Activated gamma-delta T cell treated with Interleukin-2 at 50 U/mL for 16 hours (primary cell): Measurements from ENCODE around the gene APLP2.
A peak's percentile ranks its signal among the peaks of the same experiment; 100 is the strongest.
"Not testable (repeated sequence)": the region's sequence is repeated elsewhere in the genome, so short reads cannot be mapped to it uniquely, and the experiment has no call there.

Experiments
- DNase-seq: peaks from one replicate; pipeline ENCODE4 v3.0.0-alpha.2; 2020

Gene APLP2

DNA sequence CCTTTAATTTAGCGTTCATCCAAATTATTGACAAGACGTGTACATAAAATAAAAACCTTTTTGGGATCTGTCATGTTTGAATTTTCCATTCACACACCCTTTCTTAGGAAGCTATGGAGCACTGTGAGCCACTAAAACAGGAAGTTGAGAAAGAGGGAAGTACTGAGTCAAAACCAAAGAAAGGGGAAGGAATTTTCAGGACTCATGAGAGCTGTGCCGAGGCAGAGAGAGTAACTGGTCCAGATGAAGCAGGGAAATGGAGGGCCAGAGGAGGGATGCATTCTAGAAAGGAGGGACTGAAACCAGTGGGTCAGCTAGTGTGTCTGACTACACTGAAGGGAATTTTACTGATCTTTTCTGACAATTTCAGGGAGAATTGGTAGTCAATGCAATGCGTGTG, 24.9 kb downstream of the APLP2 start:
- DNase-seq, result no peak

DNA sequence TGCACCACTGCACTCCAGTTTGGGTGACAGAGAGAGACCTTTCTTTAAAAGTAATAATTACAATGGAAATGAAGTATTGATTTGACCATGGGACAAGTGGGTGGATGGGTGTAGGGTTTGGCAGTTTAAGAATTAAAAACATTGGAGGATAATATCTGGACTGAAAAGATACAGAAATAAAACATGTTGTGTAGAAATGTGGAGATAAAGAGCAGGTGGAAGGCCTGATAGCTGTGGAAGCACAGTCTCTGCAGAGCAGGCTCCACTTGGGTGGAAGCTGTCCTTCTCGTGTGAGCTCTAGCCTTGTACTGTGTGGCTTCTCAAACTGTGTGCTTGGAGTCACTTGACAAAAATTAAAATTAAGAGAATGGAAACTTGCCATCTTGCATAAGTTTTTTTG, 25.6 kb downstream of the APLP2 start:
- DNase-seq, result no peak

DNA sequence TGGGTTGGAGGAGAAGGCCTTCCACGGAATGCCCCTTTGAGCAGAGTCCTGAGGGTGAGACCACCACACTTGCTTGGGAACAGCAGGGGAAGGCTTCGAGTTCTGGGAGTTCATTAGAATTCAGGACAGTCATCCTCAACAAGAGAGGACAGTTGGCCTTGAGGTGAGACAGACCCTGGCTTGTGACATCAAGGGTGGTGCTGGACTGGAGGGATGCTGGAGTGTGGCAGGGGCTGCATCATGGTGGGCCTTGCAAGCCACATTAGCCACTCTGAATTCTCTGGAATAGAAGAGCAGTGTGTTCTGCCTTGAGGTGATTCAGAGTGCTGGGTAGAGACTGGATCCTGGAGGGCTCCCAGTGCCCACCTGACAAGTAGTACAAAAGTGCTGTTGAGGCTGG, 26.3 kb downstream of the APLP2 start:
- no peak for DNase-seq

DNA sequence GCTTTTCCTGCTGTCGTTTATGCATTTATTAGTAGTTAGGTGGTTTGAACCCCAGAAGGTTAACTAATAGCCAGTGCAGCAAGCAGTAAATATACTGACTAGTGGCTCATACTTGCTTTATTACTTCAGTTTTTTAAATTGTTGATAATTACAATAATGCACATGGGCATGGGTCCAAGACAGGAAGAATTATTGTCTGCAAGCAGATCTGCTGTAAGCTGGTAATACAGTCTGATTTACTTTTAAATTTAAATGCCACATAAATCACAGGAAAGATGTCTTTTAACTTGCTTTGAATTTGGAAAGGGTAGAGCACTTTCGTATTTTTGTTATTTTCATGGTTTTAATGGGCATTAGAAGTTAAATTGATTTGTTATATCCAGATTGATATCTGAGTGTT, 27.1 kb downstream of the APLP2 start:
- no peak for DNase-seq

DNA sequence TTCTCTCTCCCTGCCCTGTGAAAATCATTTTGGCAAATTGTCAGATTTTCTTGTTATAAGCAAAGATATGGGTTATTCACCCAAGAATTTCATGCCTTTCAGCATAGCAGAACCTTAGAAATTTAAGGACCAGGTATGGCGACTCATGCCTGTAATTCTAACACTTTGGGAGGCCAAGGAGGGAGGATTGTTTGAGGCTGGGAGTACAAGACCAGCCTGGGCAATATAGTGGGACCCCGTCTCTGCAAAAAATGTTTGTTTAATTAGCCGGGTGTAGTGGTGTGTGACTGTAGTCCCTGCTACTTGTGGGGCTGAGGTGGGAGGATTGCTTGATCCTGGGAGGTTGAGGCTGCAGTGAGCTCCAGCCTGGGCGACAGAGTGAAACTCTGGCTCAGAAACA, 27.6 kb downstream of the APLP2 start:
- no peak for DNase-seq

DNA sequence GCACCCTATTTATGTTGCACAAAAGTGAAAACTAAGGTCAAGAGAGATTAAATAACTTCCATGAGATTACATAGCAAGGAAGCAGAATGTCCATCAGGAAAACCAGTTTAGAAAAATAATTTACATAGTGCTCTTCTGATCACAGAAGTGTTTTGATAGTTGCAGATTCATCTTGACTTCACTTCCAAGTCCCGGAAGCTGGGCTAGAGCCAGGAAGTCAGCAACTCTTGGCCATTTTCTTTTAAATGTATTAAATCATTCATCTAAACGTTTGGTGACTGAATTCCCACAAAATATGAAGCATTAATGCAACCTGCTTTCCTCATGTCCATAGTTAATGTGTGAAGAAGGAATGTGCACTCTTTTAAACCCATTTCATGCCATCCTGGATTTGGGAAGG, 29.7 kb downstream of the APLP2 start:
- DNase-seq, result no peak

DNA sequence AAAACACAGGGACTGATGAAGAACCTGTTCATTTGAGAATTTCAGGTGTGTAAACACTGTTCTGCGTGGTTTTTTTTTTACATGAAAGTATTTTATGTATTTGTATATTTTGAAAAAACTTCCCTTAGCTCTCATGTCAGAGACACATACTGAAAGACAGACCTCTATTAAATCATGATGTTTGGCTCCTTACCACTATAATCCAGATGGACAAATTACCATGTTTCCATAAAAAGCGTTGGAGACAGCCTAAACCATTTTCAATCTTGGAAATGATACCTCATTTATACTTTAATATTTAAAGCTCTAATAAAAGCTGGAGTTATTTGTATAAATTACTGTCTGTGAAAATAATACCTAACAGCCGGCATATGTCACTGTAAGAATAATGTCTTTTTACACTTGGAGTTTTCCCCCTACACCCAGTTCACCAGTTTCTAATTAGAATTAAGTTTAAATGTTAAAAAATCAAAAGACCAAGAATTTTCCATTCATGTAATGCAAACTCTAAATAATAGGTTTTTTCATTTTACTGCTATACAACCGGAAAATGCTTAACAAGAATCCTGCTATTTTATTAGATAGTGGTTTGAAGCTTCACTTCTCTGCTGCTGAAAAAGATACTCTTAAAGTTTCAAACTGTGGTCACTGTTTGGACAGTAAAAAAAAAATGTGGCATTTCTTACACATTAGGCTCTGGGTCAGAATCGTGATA, 30.8 kb downstream of the APLP2 start:
- no peak for DNase-seq

DNA sequence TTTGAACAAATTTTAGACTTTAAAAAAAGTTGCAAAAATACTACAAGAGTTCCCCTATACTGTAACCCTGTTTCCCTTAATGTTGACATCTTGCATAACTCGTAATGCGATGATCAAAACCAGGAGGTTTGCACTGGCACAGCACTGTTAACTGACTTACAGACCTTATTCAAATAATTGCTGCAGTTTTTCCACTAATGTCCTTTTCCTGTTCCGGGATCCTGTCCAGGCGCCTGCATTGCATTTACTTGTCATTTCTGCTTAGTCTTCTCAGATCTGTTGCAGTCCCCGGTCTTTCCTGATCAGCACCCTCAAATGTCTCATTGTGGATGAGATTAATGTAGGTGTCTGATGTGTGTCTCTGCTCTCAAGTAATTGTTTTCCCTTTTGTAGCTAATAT, 32.0 kb downstream of the APLP2 start:
- DNase-seq, result no peak

DNA sequence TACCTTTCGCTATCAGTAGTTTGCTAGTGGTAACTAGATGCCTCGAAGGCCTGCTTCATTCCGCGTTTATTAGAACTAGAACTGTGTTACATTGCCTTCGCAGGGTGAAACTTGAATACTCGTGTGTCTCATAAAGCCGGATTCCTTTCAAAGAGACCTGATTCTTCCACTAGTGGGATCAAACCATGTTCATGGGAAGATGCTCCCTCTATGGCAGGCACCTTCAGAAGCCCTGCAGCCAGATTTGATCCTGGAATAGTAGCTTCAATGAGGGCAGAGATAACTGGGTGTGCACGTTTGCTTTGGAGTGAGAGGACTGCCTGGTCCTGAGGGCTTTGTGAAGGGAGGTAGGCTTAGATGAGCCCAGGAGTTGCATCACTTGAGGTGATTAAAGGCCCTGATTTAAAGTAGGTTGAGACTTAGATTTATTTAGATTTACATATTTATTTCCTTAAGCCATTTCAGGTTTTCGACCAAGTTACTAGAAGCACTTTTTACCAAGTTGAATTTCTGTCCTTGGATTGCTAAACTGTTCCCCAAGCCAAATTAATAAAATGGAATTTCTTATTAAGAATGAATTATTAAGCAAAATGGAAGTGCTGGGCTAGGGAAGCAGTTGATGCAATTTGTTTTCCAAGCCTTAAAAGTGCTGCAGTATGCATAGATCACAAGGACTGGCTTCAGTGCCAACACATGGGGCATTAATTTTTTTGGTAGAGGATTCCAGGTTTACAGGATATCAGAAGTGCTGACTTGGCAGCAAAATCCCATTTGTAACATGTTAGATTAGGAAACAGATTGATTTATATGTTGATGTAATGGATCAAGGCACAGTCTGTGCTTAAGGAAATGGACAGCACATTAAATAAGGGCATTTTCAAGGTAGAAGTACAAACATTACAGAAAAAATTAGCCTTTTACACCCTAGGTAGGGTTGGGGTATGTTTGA, 32.9 kb downstream of the APLP2 start:
- DNase-seq, result no peak

DNA sequence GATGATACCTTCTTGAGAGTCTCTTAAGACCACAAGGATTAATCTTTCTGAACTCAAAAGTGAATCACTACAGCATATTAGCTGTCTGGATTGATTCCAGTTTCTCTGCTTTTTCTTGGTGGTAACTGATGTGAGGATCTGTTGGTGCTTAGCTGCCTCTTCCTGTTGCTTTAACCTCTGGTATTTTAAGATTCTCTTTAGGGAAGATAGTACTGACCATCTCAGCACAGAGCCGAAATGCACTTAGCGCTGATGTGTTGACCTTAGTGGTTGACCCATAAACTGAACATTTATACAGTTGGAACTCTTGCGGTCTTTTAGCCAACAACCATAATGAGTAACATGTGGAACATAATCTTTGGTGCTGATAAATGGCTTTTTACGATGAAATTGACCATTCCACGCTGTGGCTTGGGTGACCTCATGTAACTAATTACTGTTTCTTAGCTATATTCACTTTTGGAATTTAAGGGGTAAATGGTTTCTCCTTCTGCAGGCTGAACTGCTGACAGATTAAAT, 33.7 kb downstream of the APLP2 start:
- no peak for DNase-seq

DNA sequence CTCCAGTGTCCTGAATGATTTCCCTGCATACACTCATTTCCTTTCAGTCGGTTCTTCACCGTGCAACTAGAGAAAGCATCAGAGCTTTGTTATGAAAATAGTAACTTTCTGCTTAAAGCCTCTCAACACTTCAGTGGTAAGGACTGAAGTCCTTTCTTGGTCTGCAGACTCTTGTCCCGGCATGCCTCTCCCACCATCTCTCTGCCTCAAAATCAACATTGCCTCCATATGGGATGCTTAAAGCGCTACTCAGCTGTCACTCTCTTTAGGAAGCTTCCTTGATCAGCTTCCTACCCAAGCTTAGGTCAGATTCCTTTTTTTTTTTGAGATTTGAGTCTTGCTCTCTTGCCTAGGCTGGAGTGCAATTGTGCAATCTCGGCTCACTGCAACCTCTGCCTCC, 36.7 kb downstream of the APLP2 start:
- no peak for DNase-seq

DNA sequence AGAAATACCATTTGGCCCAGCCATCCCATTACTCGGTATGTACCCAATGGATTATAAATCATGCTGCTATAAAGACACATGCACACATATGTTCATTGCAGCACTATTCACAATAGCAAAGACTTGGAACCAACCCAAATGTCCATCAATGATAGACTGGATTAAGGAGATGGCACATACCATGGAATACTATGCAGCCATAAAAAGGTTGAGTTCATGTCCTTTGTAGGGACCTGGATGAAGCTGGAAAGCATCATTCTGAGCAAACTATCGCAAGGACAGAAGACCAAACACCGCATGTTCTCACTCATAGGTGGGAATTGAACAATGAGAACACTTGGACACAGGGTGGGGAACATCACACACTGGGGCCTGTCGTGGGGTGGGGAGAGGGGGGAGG, 39.0 kb downstream of the APLP2 start:
- not testable (repeated sequence) for DNase-seq

DNA sequence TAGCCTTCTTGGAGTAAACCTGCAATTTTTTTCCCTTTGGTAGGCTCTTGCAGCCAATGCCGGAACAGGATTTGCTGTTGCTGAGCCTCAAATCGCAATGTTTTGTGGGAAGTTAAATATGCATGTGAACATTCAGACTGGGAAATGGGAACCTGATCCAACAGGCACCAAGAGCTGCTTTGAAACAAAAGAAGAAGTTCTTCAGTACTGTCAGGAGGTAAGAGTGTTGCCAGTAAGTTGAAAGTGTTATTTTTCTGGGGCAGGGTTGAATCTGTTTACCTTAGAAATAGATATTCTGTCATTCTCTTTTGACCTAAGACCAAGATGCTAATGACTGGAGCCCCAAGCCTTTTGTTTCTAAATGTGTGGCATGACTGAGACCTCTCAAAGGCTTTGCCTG, 39.7 kb downstream of the APLP2 start:
- DNase-seq, result no peak

DNA sequence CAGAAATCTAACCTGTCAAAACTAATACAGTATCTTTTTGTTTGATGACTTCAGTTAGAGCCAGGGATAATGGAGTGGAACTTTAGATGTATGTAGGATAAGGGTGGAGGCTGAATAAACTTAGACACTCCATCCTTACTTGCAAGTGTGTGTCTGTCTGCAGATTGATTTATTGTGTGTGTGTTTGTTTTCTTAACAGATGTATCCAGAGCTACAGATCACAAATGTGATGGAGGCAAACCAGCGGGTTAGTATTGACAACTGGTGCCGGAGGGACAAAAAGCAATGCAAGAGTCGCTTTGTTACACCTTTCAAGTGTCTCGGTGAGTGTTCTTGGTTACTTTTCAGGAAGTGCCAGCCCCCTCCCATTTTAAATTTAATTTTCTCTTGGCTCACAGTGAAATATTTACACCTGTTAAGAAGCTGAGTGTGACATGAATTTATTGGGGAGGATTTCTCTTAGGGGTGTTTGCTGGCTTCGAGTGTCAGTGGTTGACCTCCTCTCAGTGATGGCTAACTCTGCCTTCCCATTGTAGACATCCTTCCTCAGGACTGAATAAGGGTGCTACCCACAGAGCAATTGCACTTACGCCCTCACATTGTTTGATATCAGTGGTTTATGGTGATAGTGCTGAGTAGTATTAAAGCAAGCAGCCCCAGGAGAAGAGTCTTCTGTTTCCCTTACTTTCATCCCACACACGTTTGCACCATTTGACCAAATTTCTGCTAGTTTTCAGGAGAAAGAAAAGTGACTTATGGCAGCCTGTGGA, 40.8 kb downstream of the APLP2 start:
- DNase-seq, result no peak

DNA sequence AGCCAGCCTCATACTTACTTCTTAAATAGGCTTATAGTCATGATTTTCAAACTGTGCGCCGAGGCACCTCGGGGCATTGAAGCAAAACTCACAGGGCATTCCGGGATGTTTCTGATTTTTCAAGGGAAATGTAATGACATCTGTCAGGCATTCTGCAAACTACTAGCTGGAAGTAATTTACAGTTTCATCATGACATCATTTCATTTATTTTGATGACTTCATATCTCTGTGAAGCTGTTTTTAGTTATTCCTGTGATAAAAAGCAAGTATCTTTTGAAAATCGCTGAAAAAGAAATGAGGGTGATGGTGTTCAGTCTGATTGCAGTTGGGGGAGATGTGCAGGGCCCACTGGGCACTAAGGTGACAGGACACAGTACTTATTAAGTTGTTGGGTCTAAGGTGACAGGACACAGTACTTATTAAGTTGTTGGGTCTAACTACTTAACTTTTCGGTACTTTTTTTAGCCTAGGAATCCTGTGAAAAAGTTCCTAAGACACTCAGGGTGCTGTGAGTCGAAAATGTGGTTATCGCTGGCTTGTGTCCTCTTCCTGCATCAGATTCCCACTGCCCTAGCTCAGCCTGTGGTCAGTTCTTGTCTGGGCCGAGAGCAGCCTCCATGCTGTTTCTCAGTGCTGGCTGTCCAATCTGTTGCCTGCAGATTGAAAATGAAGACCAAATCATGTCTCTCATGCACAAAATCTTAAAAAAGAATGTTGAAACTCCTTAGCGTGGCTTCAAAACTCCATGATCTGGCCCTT, 42.6 kb downstream of the APLP2 start:
- no peak for DNase-seq

DNA sequence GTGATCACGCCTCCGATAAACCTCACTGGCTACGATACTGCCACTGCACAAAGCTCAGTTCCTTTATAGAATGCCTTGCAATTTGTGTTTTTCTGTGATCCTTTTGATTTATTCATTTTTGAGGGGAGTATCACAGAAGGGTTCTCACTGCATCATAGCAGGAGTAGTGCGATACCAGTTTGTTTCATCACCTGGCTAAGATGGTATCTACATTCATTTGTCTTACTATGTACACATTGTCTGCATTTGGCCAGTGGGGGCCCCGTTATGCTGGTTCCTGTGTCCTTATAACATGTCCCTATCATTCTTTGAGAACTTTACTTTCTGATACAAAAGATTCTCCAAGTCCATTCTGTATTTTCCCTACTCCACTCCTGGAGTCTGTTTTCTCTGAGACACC, 44.6 kb downstream of the APLP2 start:
- no peak for DNase-seq

DNA sequence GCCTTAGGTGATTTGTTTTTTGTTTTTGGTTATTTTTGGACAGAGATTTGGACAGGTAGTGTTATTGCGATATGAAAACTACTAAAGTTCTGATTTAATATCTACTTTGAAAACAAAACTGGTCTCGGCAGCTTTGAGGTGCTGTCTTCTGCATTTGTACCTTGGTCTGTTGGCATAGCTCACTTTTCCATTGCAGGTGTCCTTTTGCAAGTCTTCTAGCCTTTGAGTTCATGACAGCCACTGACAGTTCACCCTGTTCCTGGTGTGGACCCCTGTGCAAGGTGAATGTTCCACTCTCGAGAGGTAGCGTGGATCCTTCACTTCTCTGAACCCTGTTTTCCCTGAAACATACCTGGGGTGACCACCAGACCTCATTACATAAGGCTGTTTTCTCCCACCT, 45.0 kb downstream of the APLP2 start:
- DNase-seq, result no peak

DNA sequence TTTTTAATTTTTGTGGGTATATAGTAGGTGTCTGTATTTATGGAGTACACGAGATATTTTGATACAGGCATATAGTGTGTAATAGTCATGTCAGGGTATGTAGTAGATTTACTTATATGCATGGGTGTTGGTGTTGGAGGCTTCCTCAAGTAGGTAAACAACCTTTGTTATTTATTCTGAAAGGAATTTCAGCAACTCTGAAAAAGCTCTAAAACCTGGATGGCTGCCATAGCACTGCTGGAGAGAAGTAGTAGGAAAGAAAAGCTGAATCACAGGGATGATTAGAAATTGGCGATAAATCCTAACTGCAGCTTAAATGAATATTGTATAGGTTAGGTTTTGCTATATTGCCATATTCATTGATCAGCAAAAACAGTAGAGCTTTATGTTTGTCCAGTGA, 45.5 kb downstream of the APLP2 start:
- no peak for DNase-seq

DNA sequence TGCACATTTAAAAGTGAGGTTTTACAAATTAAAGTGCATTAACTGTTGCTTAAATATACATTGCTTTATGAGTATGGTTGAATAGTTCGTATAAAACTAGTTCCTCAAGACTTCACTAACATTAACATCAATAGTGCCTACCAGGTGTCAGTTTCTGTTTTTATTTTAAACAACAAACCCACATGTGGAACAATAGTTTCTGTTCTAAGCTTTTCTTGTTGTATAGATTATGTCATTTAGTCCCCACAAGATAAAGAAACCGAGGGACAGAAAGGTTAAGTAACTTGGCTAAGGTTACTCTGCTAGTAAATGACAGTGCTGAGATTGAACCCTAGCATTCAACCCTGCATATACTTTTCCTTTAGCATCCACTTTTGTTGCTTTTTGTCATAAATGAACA, 48.5 kb downstream of the APLP2 start:
- no peak for DNase-seq

DNA sequence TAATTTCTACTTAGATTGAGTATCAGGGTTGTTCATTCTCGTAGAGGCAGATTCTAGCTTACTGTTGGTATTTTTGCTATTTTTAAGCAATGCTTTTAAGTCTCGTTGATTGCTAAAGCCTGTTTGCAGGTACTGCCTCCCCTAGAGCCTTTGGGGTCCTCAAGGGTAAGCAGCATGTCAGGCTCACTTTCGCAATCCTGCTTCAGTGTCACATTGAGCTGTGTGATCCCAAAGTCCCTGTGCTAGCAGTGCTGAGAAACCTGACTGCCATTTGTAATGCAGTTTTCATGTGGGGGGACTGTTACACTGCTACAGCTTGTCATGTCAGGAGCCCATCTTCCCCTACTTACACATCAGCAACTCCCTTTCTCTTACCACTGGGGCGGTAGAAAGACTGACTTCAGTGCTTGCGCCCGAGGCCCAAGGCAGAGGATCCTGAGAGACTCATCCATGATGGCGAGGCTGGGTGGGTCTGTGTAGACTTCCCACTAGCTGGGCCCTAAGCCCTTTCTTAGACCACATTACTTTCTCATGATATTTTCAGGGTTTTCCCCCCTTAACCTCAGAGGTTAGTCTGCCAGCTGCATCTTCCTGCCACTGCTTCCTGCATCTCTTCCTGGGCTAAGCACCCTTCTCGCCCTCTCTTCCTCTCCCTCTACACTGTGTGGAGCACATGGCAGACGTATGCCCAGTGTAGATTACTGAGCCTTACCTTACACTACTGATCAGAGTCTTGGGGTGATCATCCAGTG, 49.1 kb downstream of the APLP2 start:
- DNase-seq, result peak; percentile 19

DNA sequence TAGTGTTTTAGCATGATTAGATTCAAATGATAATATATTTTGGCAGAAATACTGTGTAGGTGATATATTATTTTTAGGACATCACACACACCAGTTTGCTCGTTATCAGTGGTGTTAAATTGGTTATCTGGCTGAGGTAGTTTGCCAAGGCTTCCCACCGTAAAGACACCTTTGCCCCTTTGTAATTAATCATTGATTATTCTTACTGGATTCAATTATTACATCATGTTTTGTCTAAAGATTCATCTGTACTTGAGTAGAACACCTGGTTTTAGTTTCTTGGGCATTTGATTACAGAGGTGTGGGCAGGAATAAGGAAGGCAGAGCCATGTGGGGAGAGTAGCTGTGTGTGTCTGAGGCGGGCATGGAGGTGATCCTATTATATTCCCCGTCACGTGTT, 50.4 kb downstream of the APLP2 start:
- no peak for DNase-seq

DNA sequence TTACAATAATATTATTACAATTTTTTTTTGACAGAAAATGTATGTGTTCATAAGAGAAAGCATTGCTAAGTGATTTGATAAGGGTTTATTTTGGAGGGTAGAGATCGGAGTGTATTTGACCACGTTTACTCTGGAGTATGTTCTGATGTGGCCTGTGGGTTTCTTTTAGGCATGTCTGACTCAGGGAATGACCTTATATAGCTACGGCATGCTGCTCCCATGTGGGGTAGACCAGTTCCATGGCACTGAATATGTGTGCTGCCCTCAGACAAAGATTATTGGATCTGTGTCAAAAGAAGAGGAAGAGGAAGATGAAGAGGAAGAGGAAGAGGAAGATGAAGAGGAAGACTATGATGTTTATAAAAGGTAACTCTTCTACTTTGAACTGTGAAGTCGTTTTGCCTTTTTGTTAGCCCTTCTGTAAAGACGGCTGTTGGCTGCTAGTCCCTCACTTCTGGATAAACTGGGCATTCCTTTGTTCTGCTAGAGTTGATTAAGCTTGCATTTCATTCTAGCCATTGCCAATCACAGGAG, 51.8 kb downstream of the APLP2 start:
- DNase-seq, result no peak
